ENCODE data around the gene PVALEF. TPM values are rescaled to one million over a fixed set of nuclear protein-coding genes. Genes with fewer than 3 reads are reported as not detected.

The PVALEF gene
- total and polyA plus RNA-seq, 2 donors (not counting 3 experiments of a cell fraction or from before 2014, with no cell fraction given), result not detected

DNA sequence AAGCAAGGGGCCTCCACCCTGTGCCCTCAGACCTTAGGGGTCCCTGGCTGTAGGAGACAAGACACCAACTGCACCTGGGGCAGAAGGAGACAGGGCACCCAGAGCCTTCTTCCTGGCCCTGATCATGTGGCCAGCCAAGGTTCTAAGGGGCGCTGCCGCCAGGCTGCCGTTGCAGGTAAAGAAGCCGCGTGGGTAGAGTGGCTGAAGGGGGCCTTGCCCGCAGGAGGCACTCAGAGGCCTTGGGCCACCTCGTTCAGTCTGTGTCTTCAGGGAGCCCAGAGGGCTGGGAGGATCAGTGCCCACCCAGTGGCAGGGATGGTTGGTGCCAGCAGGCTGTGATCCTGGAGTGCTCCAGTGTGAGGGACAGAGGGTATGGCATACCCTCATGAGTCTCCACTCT is 2.3 kb downstream of the PVALEF start:
- Histone ChIP-seq H3K4me1 (ENCODE audit: control insufficient read depth, extremely low read depth, insufficient read depth, low read length) (no peaks in the 10 kb centered on the region), H3K27ac (ENCODE audit: insufficient read depth, low read depth, low read length) (no peak overlapping the region), H3K4me2 (ENCODE audit: insufficient read depth, low read length) (no peak overlapping the region), H3K9me1 (replicated peaks; ENCODE audit: control insufficient read depth, extremely low read depth, insufficient read depth, low read length) (no peaks in the 10 kb centered on the region), H3K9ac (replicated peaks; ENCODE audit: extremely low read depth, insufficient read depth, low read length) (no peak overlapping the region), H3K9me3 (replicated peaks; ENCODE audit: control insufficient read depth, insufficient read depth, low read length) (no peaks in the 10 kb centered on the region), H2AFZ (ENCODE audit: low read depth, low read length) (no peak overlapping the region), H3K79me2 (ENCODE audit: control insufficient read depth, insufficient read depth, low read length) (no peaks in the 10 kb centered on the region), H3K27me3 (ENCODE audit: control insufficient read depth in 2 of 2, insufficient read depth in 2 of 2, low read length in 2 of 2) (peaks cover 5 to 6% of the 10 kb centered on the region in 2 experiments), H4K20me1 (replicated peaks; ENCODE audit: control insufficient read depth, extremely low read depth, insufficient read depth, low read length) (no peaks in the 10 kb centered on the region), H3K4me3 (replicated peaks in 1 of 3; ENCODE audit: insufficient read depth in 1 of 3, low read depth in 1 of 3, low read length in 3 of 3) (no peak overlapping the region), H3K36me3 (ENCODE audit: control insufficient read depth in 2 of 2, extremely low read depth in 1 of 2, insufficient read depth in 2 of 2, low read length in 2 of 2) (no peaks in the 10 kb centered on the region)
- BruUV-seq (replicated peaks), result no TSS peak
- FAIRE-seq (no peak), DNase-seq (ENCODE audit: low read depth, low spot score) (no peak)
- TF ChIP-seq GATA2 (IDR thresholded peaks at IDR 0.05; ENCODE audit: insufficient read depth, insufficient read length, low read depth, low read length), result no peak
- dilution Hi-C loops (cut with MboI; ENCODE audit: extremely low pct_ligation_motif_present, low sequenced_read_pairs) (no loop called here), intact Hi-C loops (cut with micrococcal nuclease) (no loop called here)
- ChIA-PET CTCF (no interaction called here), POLR2A (no interaction called here)

DNA sequence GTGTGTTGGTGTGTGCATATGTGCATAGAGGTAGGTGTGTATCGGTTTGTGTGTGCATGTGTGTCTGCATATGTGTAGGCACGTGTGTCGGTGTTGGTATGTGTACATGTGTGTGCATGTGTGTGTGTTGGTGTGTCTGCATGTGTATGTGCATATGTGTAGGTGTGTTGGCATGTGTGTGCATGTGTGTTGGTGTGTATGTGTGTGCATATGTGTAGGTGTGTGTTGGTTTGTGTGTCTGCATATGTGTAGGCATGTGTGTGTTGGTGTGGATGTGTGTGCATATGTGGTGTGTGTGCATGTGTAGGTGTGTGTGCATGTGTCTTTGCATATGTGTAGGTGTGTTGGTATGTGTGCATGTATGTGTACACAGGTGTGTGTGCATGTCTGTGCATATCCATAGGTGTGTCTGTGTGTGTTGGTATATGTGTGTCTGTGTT is 4.6 kb downstream of the PVALEF start:
- Histone ChIP-seq H4K20me1 (replicated peaks; ENCODE audit: control insufficient read depth, extremely low read depth, insufficient read depth, low read length) (no peaks in the 10 kb centered on the region), H3K27ac (ENCODE audit: insufficient read depth, low read depth, low read length) (no peak overlapping the region), H3K9ac (replicated peaks; ENCODE audit: extremely low read depth, insufficient read depth, low read length) (no peak overlapping the region), H3K4me3 (replicated peaks in 1 of 3; ENCODE audit: insufficient read depth in 1 of 3, low read depth in 1 of 3, low read length in 3 of 3) (no peak overlapping the region), H3K4me2 (ENCODE audit: insufficient read depth, low read length) (no peak overlapping the region), H3K36me3 (ENCODE audit: control insufficient read depth in 2 of 2, extremely low read depth in 1 of 2, insufficient read depth in 2 of 2, low read length in 2 of 2) (no peaks in the 10 kb centered on the region), H2AFZ (ENCODE audit: low read depth, low read length) (no peak overlapping the region), H3K9me1 (replicated peaks; ENCODE audit: control insufficient read depth, extremely low read depth, insufficient read depth, low read length) (no peaks in the 10 kb centered on the region), H3K27me3 (ENCODE audit: control insufficient read depth in 2 of 2, insufficient read depth in 2 of 2, low read length in 2 of 2) (peaks cover 5 to 6% of the 10 kb centered on the region in 2 experiments), H3K9me3 (replicated peaks; ENCODE audit: control insufficient read depth, insufficient read depth, low read length) (no peaks in the 10 kb centered on the region), H3K79me2 (ENCODE audit: control insufficient read depth, insufficient read depth, low read length) (no peaks in the 10 kb centered on the region), H3K4me1 (ENCODE audit: control insufficient read depth, extremely low read depth, insufficient read depth, low read length) (no peaks in the 10 kb centered on the region)
- FAIRE-seq, result no peak
- intact Hi-C loops (cut with micrococcal nuclease), result no loop called here
- TF ChIP-seq POLR2AphosphoS5 (IDR thresholded peaks at IDR 0.05; ENCODE audit: insufficient read depth, low read depth, low read length) (no peak), JUN (IDR thresholded peaks at IDR 0.05; ENCODE audit: borderline replicate concordance, insufficient read depth, insufficient read length, low read depth) (no peak), MAX (IDR thresholded peaks at IDR 0.05; ENCODE audit: insufficient read depth, insufficient read length) (no peak), GATA2 (IDR thresholded peaks at IDR 0.05; ENCODE audit: insufficient read depth, insufficient read length, low read depth, low read length) (no peak), FOS (IDR thresholded peaks at IDR 0.05; ENCODE audit: borderline replicate concordance, insufficient read depth, low read length) (no peak), MYC (IDR thresholded peaks at IDR 0.05; ENCODE audit: low read depth, low read length) (no peak), POLR2A (IDR thresholded peaks at IDR 0.05; ENCODE audit: low read depth, low read length) (no peak), EZH2 (IDR thresholded peaks at IDR 0.05; ENCODE audit: borderline replicate concordance, low read depth, low read length, severe bottlenecking) (no peak)
- TF ChIP-seq, protein P1, sequence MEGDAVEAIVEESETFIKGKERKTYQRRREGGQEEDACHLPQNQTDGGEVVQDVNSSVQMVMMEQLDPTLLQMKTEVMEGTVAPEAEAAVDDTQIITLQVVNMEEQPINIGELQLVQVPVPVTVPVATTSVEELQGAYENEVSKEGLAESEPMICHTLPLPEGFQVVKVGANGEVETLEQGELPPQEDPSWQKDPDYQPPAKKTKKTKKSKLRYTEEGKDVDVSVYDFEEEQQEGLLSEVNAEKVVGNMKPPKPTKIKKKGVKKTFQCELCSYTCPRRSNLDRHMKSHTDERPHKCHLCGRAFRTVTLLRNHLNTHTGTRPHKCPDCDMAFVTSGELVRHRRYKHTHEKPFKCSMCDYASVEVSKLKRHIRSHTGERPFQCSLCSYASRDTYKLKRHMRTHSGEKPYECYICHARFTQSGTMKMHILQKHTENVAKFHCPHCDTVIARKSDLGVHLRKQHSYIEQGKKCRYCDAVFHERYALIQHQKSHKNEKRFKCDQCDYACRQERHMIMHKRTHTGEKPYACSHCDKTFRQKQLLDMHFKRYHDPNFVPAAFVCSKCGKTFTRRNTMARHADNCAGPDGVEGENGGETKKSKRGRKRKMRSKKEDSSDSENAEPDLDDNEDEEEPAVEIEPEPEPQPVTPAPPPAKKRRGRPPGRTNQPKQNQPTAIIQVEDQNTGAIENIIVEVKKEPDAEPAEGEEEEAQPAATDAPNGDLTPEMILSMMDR (IDR thresholded peaks at IDR 0.05; ENCODE audit: extremely low read depth in 1 of 2, insufficient read depth in 1 of 2, low read depth in 1 of 2, low read length in 2 of 2), result no peak
- no TSS peak for BruUV-seq (replicated peaks)
- DNase-seq (ENCODE audit: low read depth, low spot score), result no peak
- ChIA-PET CTCF (interaction anchor here (1.0 kb wide), 1 partner anchor 27 kb away, joined by 3 read pairs; no protein-coding TSS in a partner anchor), POLR2A (no interaction called here)
- dilution Hi-C loops (cut with MboI; ENCODE audit: extremely low pct_ligation_motif_present, low sequenced_read_pairs), result no loop called here
